GM23248 (cell line): Measurements from ENCODE around the gene ATP5F1E.

Source experiments
- EZH2 ChIP-seq: fragments of 200-600 bp; sonication (generic); IDR thresholded peaks from 2 replicates; pipeline ENCODE4 v1.6.1; 2018; ENCODE audit warnings: antibody characterized with exemption, mild to moderate bottlenecking; ENCODE audit not compliant: insufficient read depth, poor library complexity, severe bottlenecking
- EZH2phosphoT487 ChIP-seq: fragments of 200-600 bp; sonication (generic); IDR thresholded peaks from 2 replicates; pipeline ENCODE4 v1.6.1; 2018; ENCODE audit warnings: antibody characterized with exemption, moderate library complexity, mild to moderate bottlenecking, low read depth; ENCODE audit not compliant: insufficient read depth

- no peak for TF ChIP-seq EZH2phosphoT487
- no peak for TF ChIP-seq EZH2
These were observed 8.5 kb upstream of the ATP5F1E start for GRCh38 chr20:59040667-59041066.
